ENCODE data around the gene MRPS9. TPM values are rescaled to one million over a fixed set of nuclear protein-coding genes. Genes with fewer than 3 reads are reported as not detected.

The MRPS9 gene
- total RNA-seq, 1 experiment from 2014 or later: 60.0 TPM

GRCh38 chr2:105071379-105071778 is 33.5 kb downstream of the MRPS9 start:
- no peak overlapping the region for H2BK20ac ChIP-seq (ENCODE audit: low read depth, low read length, poor library complexity, severe bottlenecking)
- H3K14ac ChIP-seq (ENCODE audit: insufficient read depth, low read length): no peak overlapping the region
- WGBS (ENCODE audit: extremely low coverage, insufficient read length, low lambda C conversion rate): no CpG with 5 or more reads among the region's 4 CpGs
- no peaks in the 10 kb centered on the region for H3K9me3 Mint-ChIP-seq
- H3K4me1 Mint-ChIP-seq: peaks cover 28 to 37% of the 10 kb centered on the region in 2 experiments
- no peak overlapping the region for H3K4ac ChIP-seq (ENCODE audit: low read depth, low read length)
- H4K8ac ChIP-seq (replicated peaks; ENCODE audit: insufficient read length, low read depth, low read length): no peak overlapping the region
- no peak overlapping the region for H2BK12ac ChIP-seq (ENCODE audit: insufficient read length, low read depth, low read length)
- no peaks in the 10 kb centered on the region for H3K23me2 ChIP-seq (ENCODE audit: insufficient read length, low read depth, low read length, poor library complexity, severe bottlenecking)
- H3T11ph ChIP-seq (ENCODE audit: low read length): no peak overlapping the region
- no peak overlapping the region for H2AFZ ChIP-seq (ENCODE audit: low read length)
- H3K27ac ChIP-seq (ENCODE audit: insufficient read length, low read depth, low read length): no peak overlapping the region
- no peaks in the 10 kb centered on the region for H3K79me1 ChIP-seq (ENCODE audit: insufficient read depth, low read depth, low read length, poor library complexity, severe bottlenecking)
- H2BK15ac ChIP-seq (ENCODE audit: low read depth, low read length): no peak overlapping the region
- peaks cover 7% of the 10 kb centered on the region; the same call in 1 of the 2 replicates for H3K4me1 ChIP-seq (ENCODE audit: insufficient read depth, low read length)
- H3K9me3 ChIP-seq (ENCODE audit: control insufficient read depth, low read depth, low read length): no peaks in the 10 kb centered on the region
- no peak overlapping the region for H3K27ac Mint-ChIP-seq
- H3K36me3 Mint-ChIP-seq (ENCODE audit: insufficient read depth in 1 of 3, low read depth in 3 of 3): peaks cover 0 to 11% (median 8%) of the 10 kb centered on the region in 3 experiments; a peak in 4 of 7 replicates
- H4K5ac ChIP-seq (ENCODE audit: insufficient read length, low read depth, low read length): no peak overlapping the region
- H3K9ac ChIP-seq (ENCODE audit: extremely low read depth, insufficient read length, low read length): no peak overlapping the region
- peaks cover 3% of the 10 kb centered on the region; the same call in 1 of the 2 replicates for H3K79me2 ChIP-seq (ENCODE audit: insufficient read depth, low read length)
- H3K27me3 Mint-ChIP-seq (ENCODE audit: low read depth): no peaks in the 10 kb centered on the region
- no peaks in the 10 kb centered on the region for H4K20me1 ChIP-seq (ENCODE audit: control insufficient read depth, insufficient read depth, insufficient read length)
- H2BK120ac ChIP-seq (ENCODE audit: low read depth, low read length, poor library complexity, severe bottlenecking): no peak overlapping the region
- no peak for DNase-seq
- no peak overlapping the region for H2BK5ac ChIP-seq (ENCODE audit: insufficient read length, low read length)
- H3K56ac ChIP-seq (ENCODE audit: insufficient read length, low read depth, low read length): no peak overlapping the region
- H2AK5ac ChIP-seq (ENCODE audit: insufficient read length, low read length): no peak overlapping the region
- H4K91ac ChIP-seq (ENCODE audit: insufficient read length, low read depth, low read length): no peak overlapping the region
- H3K4me3 Mint-ChIP-seq: no peak overlapping the region
- H3K27me3 ChIP-seq (ENCODE audit: insufficient read depth, low read length): no peaks in the 10 kb centered on the region
- H3K4me2 ChIP-seq (ENCODE audit: insufficient read depth, insufficient read length, low read length): no peak overlapping the region
- no peak overlapping the region for H3K18ac ChIP-seq (ENCODE audit: insufficient read length, low read depth, low read length)
- no peak overlapping the region for H3K23ac ChIP-seq (ENCODE audit: insufficient read length, low read depth, low read length)
- TF ChIP-seq, protein P1, sequence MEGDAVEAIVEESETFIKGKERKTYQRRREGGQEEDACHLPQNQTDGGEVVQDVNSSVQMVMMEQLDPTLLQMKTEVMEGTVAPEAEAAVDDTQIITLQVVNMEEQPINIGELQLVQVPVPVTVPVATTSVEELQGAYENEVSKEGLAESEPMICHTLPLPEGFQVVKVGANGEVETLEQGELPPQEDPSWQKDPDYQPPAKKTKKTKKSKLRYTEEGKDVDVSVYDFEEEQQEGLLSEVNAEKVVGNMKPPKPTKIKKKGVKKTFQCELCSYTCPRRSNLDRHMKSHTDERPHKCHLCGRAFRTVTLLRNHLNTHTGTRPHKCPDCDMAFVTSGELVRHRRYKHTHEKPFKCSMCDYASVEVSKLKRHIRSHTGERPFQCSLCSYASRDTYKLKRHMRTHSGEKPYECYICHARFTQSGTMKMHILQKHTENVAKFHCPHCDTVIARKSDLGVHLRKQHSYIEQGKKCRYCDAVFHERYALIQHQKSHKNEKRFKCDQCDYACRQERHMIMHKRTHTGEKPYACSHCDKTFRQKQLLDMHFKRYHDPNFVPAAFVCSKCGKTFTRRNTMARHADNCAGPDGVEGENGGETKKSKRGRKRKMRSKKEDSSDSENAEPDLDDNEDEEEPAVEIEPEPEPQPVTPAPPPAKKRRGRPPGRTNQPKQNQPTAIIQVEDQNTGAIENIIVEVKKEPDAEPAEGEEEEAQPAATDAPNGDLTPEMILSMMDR (conservative IDR thresholded peaks at IDR 0.05): no peak
